ENCODE measurements around the gene WDR31. TPM values are rescaled to one million over a fixed set of nuclear protein-coding genes. Genes with fewer than 3 reads are reported as not detected.

The WDR31 gene
- total and polyA plus RNA-seq, 2 of the 4 experiments (the other 2 are of a cell fraction), result 0.29 to 0.36 TPM

- no peak overlapping the region for H3K4me3 ChIP-seq (ENCODE audit: insufficient read depth, low read depth, low read length)
- H3K79me1 ChIP-seq (ENCODE audit: low read depth in 1 of 2, low read length in 2 of 2), result no peaks in the 10 kb centered on the region
- no peak overlapping the region for H3K18ac ChIP-seq (ENCODE audit: low read depth, low read length)
- H2AFZ ChIP-seq (replicated peaks; ENCODE audit: low read length, poor library complexity), result no peak overlapping the region
- CTCF ChIA-PET, result no interaction called here
- DNase-seq (no peak), ATAC-seq (ENCODE audit: low read depth) (no peak)
- H3K9me1 ChIP-seq (ENCODE audit: insufficient read depth, low read length), result 0 out of 2 replicates have a peak, but pooled peaks cover 2% of the 10 kb centered on the region
- H3K36me3 ChIP-seq (ENCODE audit: control insufficient read depth, insufficient read depth, low read length), result no peaks in the 10 kb centered on the region
- no peak overlapping the region for H4K5ac ChIP-seq (ENCODE audit: low read depth, low read length)
- no peak overlapping the region for H3K23ac ChIP-seq (ENCODE audit: low read depth, low read length)
- BruUV-seq (replicated peaks), result no TSS peak
- H2AK9ac ChIP-seq (replicated peaks; ENCODE audit: low read depth, low read length, poor library complexity), result no peak overlapping the region
- dilution Hi-C loops (cut with HindIII; ENCODE audit: low sequenced_read_pairs, unreplicated experiment) (no loop called here), intact Hi-C loops (cut with micrococcal nuclease) (no loop called here), in situ Hi-C loops (cut with MboI; ENCODE audit: low sequenced_read_pairs) (no loop called here)
- H3K27ac ChIP-seq (ENCODE audit: insufficient read depth, low read length), result no peak overlapping the region
- no peak overlapping the region for H2BK15ac ChIP-seq (ENCODE audit: low read depth, low read length)
- H4K8ac ChIP-seq (ENCODE audit: low read depth in 2 of 2, low read length in 2 of 2), result no peak overlapping the region
- no peak overlapping the region for H2BK120ac ChIP-seq (ENCODE audit: low read depth, low read length)
- H4K20me1 ChIP-seq (ENCODE audit: insufficient read depth, low read length), result no peaks in the 10 kb centered on the region
- no peak overlapping the region for H2AK5ac ChIP-seq (ENCODE audit: low read depth, low read length)
- no peak overlapping the region for H4K91ac ChIP-seq (ENCODE audit: insufficient read depth, low read depth, low read length)
- no CpG with 5 or more reads among the region's 4 CpGs for WGBS, 2 experiments (ENCODE audit: extremely low coverage in 2 of 2, insufficient read length in 1 of 2)
- no peak overlapping the region for H2BK5ac ChIP-seq (ENCODE audit: low read depth, low read length, poor library complexity, severe bottlenecking)
- H3K4me1 ChIP-seq (ENCODE audit: control insufficient read depth, insufficient read depth, low read length), result no peaks in the 10 kb centered on the region
- no peak overlapping the region for H3K4me2 ChIP-seq (ENCODE audit: low read depth, low read length)
- TF ChIP-seq MAZ (IDR thresholded peaks at IDR 0.05; ENCODE audit: borderline replicate concordance, low read depth, low read length) (no peak), FOS (IDR thresholded peaks at IDR 0.05; ENCODE audit: low read depth, low read length) (no peak), RAD21 (IDR thresholded peaks at IDR 0.05; ENCODE audit: low read length) (no peak), CEBPB (IDR thresholded peaks at IDR 0.05; ENCODE audit: low read depth, low read length) (no peak), ELK1 (IDR thresholded peaks at IDR 0.05; ENCODE audit: borderline replicate concordance, low read depth, low read length) (no peak), RCOR1 (IDR thresholded peaks at IDR 0.05; ENCODE audit: insufficient replicate concordance, low read length) (no peak), CHD1 (IDR thresholded peaks at IDR 0.05; ENCODE audit: low read depth, low read length) (no peak), USF2 (IDR thresholded peaks at IDR 0.05; ENCODE audit: low read depth, low read length) (no peak), RFX5 (IDR thresholded peaks at IDR 0.05; ENCODE audit: low read depth, low read length) (no peak), POLR2A (IDR thresholded peaks at IDR 0.05; ENCODE audit: low read depth, low read length) (no peak), CTCF (conservative IDR thresholded peaks at IDR 0.05; ENCODE audit: low read depth, low read length) (no peak)
- H3K9ac ChIP-seq (ENCODE audit: low read depth, low read length), result no peak overlapping the region
- H3K27me3 ChIP-seq (ENCODE audit: control insufficient read depth, insufficient read depth, low read length), result 0 out of 2 replicates have a peak, but pooled peaks cover 1% of the 10 kb centered on the region
- H3K56ac ChIP-seq (ENCODE audit: extremely low read depth, insufficient read depth, low read length), result no peak overlapping the region
- no peak overlapping the region for H3K14ac ChIP-seq (replicated peaks; ENCODE audit: low read depth, low read length)
- H3K9me3 ChIP-seq (ENCODE audit: control insufficient read depth, insufficient read depth, low read length), result no peaks in the 10 kb centered on the region
- H3K4ac ChIP-seq (ENCODE audit: low read depth, low read length), result no peak overlapping the region
- POLR2A ChIA-PET (ENCODE audit: unreplicated experiment), result no interaction called here
- H2BK20ac ChIP-seq (ENCODE audit: low read depth, low read length), result no peak overlapping the region
Measured at GRCh38 chr9:113331780-113332179, 8.3 kb downstream of the WDR31 start.

Data from IMR-90 (cell line).